HG03045 (cell line): Measurements from ENCODE around the gene HOXB13.

ENCODE experiments used
- ATAC-seq: cut with Tn5 transposase; IDR thresholded peaks from one replicate; pipeline ENCODE4 v1.9.1; 2021; ENCODE audit warnings: mild to moderate bottlenecking, moderate library complexity; ENCODE audit not compliant: unreplicated experiment

The HOXB13 gene

DNA sequence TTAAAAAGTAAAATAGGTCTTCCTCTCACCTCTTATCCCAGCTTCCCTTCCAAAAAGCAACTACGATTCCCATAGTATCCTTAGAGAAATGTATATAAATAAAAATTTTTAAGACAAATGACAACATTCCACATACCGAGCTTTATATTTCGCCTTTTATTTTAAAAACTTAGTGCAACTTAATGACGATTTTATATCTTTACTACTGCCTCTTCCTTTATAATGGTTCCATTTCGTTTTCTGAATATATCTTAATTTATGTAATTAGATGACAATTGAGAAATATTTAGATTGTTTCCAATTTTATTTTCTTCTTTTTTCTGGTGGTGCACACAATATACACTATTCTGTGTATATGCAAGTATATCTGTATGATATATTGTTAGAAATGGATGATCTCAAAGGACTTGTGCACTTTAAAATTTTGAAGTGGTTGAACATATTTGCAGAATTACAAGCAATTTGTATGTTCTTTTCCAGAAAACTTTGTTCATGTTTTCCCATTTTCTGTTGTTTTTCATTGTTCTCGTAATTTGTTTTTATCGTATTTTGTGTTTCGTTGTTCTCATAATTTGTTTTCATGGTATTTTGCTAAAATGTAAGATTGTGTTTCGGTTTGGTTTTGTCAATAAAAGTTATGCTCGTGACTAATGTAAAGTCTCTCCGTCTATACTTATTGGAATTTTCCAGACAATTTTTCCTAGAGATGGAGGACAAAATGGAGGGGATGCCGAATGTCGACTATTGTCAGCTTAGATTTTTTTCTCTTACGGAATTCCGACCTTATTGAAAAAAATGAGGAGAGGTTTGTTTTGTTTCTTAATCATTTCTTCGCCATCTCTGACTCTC is 20.4 kb upstream of the HOXB13 start:
- no peak for ATAC-seq

DNA sequence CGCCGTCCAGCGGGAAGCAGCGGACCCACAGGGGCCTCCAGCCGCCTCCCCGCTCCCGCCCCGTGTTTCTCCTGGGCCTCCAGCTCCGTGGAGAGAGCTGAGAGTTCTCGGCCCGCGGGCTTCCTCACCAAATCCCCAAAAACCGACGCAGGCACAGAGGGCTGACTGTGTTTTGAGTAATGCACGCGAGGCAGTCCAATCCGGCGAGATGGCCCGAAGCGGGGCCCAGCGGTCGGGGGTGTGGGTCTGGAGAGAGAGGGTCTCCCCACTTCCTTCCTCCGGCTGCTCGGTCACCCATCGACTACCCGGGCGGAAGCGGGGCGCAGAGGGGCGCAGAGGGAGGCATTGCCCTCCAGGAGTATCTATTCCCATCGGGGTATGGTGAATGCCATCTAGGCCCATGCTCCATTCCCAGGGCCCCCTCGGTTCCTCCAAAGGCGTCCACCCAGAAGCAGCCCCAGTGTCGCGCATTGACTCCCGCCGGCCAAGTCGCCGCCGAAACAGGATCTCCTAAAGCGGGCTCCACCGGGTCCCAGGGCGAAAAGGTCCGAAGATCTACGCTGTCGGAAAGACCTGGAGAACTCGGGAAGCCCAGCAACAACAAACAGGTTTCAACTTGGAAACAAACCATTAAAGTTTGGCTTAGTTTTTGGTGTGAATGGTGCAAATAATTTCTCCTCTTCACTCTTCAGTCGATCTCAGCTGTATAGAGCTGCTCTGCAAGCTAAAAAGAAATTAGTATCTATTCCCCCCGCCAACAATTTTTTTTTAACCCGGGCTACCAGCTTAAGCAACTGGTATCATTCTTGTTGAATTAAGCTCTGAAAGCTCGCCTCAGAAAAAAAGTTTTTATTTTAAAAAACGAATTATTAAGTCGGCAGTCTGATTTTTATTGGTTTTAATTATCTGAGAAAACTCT is 19.2 kb upstream of the HOXB13 start:
- no peak for ATAC-seq

DNA sequence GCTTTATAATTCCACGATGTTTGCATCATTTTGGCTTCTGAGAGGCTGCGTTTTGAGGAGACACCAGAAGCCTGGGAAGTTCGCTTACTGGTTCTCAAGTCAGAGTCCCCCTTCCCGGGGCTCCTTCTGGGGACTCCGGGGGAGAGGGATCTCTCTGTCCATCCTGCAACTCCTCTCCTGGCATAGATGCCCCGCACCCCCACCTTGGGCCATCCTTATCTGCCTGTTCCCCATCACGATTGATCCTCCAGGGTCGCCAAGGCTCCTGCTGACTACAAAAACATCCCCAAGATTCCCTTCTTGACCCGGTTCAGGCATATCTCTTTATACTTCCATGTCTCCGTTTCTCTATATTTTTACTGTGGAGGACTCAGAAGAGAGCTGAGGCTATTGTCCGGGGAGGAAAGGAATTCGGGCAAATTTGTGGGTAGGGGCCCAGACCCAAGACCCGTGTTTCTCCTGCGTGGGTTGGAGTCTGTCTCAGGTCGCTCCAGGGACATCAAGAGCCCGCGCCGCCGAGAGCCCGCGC is 18.4 kb upstream of the HOXB13 start:
- no peak for ATAC-seq

DNA sequence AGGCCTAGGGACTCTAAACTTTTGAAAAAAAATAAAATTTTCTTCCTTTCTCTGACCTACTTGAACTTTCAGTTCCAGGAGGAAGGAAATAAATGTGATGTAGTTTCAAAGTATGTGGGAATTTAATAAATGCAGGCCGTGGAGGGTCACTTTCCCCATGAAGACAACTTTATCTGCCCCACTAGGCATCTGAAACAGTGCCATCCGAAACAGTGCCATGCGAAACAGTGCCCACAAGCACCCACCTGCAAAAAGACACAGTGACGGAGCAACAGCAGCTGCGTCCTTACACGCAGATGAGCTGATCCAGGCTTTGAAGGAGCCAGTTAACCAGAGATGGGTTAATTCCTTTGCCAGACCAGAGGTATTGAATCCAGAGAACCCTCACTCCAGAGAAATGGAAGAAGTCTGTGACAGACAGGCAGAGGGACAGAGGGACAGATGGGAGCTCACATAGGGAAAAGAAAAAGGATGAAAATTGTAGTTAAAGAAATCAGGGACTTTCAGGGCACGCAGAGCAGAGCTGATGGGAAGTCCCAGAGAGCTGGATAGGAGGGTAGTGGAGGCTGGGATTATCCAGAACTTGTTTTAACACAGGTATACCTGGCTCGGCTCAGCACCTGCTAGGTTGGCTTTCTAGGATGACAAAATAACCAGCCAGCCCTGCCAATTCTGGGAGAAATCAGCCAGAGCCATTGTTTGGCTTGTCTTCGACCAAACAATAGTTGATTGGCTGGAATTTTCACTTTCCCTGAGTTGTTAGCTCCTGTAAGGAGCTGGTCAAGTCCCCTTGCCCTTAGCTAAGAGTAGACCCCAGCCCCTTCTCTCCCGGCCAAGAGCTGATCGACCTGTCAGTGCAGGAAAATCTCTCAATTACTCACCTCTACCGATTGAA is 17.1 kb upstream of the HOXB13 start:
- no peak for ATAC-seq

DNA sequence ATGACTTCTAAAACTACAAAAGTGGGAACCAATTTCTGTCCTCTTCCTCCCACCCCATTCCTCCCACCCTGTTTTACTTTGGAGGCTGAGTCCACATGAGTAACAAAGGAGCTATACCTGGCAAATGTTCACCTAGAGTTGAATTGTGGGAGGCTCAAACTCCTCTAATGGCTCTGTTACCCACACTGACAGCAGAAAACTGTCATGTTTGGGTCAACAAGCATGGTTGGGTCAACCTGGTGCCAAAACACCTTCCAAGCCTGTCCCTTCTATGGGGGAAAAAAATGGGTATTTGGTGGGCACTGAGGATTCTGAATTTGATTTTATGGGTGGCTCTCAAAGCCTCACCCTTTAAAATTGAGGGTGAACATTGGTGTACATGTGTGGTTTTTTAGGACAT is 12.0 kb upstream of the HOXB13 start:
- no peak for ATAC-seq

DNA sequence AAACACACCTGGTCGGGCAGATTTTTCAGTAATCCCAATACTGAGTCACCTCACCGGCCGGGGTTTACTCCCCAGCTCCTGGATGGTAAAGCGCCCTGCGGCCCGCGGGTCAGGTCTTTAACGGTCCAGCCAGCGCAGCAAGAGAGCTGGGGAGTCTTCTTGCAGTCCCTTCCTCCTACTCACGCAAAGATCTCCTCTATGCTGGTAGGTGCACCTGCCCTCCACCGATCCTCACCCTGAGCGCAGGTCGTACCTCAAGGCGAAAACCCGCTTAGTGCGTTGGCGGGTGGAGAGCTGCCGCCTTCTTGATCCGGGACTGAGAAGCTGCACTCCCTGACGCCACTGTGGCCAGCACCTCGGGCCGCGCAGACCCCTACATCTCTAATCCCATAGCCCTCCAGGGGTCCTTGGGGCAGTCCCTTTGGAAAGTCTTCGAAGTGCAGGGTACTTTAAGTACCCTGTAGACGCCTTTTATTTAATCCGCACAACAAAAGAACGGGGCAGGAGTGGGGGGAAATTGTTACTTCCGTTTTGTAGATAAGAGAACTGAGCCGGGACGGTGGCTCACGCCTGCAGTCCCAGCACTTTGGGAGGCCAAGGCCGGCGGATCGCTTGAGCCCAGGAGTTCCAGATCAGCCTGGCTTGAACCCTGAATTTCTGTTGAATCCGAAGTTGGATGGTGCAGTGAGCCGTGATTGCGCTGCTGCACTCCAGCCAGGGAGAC is 10.4 kb upstream of the HOXB13 start:
- no peak for ATAC-seq

DNA sequence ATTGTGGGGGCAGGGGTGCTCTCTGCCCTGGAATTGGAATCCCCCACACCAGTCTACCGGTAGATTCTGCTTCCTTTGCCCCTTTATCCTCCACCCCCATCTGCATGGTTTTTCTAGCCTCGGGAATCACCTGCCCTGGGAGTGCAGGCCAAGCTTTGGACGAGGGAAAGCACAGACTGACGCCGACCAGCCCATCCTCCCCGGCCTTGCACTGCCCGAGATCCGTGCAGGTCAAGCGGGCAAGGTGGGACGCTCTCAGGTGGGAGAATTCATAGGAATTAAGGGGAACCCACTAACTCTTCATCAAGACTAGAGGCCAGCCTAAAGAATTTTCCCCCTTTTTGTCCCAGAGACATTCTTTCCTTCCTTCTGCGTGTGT is 9.9 kb upstream of the HOXB13 start:
- ATAC-seq, result no peak

DNA sequence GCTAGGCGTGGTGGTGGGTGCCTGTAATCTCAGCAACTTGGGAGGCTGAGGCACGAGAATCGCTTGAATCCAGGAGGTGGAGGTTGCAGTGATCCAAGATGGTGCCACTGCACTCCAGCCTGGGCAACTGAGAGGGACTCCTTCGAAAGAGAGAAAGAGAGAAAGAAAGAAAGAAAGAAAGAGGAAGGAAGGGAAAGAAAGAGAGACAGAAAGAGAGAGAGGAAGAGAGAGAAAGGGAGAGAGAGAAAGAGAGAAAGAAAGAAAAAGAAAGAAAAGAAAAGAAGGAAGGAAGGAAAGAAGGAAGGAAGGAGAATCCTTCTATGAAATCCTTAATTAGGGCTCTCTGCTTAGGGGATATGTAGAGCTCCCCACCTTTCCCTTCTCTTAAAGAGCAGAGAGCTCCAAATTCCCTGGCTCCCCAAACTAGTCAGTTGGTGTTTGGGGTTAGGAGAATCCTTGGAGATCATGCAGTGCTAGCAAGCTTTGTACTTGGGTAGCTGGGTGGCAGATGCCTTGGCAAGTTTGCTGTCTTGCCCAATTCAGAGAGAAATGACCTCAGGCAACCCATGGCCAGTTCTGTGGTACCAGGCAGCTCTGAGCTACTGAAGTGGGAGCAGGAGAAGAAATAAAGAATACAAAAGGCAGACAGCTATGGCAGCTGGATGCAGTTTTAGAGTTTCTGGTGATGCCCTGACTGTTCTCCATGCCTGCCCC is 8.9 kb upstream of the HOXB13 start:
- ATAC-seq, result no peak

DNA sequence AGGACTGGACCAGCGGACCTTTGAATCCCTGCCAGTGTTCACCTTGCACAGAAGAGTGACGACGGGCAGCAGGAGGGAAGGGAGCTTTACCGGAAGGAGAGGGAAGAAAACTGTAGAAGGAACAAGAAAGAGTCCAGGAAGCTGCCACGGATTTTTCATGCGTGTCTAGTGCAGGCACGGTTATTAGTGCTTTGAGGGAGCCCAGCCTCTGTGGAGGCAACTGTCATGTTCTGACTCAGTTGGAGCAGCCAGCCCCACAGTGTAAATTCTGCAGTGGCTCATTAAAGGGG is 6.5 kb upstream of the HOXB13 start:
- no peak for ATAC-seq

DNA sequence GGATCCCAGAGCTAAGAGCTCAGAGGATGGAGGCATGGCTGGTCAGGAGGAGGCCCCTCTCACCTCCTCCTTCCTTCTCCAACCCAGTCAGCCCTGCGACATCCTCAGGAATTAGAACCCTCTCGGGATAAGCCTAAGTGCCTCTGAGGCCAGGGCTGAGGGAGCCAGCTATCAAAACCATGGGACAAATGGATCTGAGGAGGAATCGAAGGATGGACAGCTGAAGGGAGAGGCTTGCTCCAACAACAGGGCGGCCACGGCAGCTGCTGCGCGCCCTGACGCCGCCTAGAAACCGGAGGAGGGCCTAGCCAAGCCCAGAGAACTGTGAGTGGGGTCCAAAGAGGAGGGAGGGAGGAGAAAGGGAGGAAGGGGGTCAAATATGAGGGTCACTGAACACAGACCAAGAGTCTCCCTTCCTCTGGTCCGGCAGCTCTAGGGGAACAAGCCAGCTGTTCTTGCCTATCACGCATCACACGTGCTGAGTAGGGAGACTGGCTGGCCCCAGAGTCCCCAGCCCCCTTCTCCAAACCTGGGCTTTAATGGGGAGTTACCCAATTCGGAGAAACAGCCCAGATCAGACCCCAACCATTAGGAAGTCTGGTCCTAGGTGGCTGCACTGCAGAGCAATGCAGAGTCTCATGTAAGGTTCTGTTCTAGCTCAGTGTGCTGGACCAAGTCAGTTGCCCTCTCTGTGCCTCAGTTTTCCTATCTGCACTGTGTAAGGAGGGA is 5.9 kb upstream of the HOXB13 start:
- ATAC-seq, result no peak

DNA sequence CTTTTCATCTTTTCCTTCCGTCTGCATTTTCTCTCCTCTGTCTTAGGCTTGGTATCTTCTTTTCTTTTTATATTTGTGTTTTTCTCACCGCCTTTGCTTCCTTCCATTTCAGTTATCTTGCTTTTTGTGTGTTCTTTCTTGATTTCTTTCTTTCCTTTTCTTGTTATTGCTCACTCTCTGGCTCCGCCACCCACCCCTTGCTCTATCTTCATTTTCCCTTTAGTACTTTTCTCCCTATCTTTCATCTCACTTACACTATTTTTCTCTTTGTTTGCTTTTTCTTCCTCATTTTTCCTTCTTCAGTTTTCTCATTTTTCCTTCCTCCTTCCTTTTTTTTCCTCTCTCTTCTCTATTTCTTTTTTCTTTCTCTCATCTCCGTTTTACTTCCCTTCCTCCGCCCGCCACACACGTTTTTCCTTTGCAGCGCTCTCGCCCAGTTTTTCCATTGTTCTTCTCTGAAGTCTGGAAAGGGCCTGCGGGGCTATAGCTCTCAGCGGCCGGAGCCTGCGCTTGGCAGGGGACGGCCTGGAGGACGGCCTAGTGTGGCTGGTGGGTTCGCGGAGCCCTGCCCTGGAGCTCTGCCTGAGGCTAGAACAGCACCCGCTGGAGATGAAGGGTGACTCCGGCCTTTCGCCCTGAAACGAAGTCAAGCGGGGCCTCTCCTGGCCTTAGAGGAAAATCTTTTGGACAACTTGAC is 5.2 kb upstream of the HOXB13 start:
- ATAC-seq, result no peak

DNA sequence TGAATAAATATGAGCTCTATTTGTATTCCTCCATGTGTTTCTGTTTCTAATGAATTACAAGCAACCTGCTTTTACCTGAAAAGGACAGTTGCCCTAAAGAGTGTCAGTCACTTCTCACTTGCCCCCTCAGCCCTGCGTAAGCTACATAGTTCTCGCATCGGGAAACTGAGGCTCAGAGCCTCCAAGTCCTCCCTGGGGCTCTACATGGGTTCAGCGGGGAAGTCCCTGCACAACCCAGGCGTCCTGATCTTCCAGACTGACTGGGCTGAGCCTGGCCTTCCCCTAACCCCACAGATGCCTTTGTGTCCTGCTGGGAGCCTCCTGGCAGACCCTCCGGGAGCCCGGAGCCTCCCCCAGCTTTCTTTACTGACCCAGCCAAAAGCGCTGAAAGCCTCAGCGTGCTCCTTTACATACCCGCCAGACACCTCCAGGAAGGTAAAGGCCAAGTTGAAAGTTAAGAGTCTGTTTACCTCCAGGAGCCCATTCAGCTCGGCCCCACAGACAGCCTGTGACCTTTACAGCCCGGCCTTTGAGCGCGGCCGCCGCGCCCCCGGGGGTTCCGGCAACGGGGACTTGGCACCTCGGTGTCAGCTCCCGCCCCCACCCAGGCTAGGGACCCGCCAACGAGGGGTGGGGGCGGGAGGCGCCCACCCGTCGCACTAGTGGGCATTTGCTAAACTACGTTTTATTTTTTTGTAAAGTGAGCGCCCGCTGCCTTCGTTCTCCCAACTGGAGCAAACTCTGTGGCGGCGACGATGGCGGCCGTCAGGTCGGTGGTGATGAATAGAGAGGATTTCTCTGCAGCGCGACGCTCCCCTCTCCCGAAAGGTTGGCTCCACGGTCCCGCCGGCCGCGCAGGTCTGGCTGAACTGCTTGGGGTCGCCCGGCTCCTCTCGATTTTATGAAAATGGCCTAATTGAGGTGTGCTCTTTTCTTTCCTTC is 4.4 kb upstream of the HOXB13 start:
- no peak for ATAC-seq

DNA sequence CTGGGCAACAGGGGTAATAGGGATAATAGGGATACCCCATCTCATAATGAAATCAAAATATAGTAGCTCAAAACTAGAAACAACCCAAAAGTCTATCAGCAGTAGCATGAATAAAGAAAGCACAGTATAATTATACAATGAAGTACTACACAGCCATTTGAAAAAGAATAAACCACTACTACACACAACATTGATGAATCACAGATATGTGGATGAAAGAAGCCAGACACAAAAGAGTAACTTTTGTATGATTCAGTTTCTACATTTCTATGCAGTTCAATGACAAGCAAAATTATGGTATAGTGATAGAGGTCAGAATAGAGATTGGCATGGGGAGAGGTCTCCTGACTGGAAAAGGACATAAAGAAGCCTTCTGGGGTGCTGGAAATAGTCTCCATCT is 2.8 kb upstream of the HOXB13 start:
- ATAC-seq, result no peak

DNA sequence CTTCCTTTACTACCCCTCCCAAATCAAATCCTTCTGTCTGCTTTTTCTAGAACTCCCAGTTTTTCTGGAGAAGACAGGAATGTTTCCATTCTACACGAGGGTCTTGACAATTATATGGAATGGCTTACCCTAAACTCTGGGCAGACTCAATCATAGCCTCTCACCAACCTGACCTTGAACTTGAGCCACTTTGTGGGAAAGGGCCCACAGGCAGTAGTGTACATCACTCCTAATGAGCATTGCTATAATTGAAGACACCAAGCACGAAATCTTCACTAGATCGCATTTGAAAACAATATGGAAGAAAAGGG is 1.6 kb upstream of the HOXB13 start:
- ATAC-seq, result no peak

DNA sequence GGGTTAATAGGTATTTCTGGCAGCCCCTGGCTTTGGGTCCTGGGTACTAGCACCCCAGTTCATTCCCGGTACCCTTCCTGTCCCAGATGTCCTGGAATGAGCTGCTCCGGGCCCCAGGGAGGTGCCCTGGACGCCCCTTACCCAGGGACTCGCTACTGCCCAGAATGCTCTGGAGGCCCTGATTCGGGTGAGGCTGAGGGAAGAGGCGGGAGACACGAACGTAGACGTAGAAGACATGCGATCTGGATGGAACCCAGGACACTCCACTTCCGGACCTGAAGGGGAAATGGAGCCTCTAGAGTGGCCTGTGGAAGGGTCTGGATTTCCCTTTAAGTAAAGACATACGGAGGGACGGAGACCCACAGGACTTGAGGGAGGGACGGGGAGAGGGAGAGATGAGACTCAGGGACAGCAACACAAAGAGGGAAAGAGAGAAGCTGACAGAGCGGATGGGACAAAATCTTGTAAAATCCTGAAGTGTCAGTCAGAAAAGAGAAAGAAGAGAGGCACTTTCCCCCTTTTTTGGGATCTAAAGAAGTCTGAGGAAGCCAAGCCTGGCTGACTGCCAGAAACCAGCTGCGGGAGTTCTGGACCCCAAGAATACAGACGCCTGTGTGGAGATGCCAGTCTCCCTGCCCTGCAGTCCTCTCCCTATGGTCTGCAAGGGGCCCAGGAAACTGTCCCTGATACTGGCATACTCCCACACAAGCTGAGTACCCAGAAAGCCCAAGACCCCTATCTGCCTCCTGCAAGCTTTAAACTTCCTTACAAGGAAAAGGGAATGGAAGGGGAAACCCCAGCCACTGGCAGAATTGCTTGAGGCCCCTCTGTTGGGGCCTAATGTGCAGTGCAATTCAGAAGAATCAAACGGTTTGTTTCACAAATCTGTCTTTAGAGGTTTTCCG is 1.0 kb upstream of the HOXB13 start:
- ATAC-seq, result no peak

DNA sequence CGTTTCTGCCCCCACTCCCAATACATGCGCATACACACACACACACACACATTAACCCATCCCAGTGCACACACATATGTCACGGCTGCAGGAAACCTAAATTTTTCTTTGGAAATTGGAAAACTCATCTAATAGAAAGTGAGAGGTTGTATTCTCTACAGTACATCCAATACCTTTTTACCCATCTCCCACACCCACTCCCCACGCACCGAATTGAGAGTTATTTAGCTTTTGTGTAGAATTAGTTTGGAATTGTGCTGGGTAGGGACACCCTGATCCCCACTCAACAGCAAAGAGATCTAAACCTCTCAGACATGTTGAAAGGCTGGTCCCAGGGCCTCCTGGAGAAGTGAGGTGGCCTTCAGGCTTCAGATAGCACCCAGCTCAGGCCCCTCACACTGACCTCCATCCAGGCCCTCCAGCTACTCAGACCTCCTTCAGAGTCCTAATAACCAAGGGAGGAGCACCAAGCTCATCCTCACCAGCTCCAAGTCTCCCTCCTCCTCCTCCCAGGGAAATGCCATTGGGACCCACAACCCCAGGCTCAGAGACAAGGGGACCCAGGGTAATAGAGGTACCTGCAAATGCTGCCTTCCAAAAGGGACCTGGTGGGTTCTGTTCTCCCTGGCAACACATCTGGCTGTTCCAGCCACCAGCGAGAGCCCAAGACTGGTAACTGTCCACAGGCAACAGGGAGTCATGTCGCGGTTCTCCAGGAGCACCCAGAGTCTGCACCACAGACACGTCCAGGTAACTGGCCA is 955 bp downstream of the HOXB13 start:
- ATAC-seq, result no peak
